Measurements from ENCODE around the gene GGCX.
"Not testable (repeated sequence)": the region's sequence is repeated elsewhere in the genome, so short reads cannot be mapped to it uniquely, and the experiment has no call there.

The GGCX gene

DNA sequence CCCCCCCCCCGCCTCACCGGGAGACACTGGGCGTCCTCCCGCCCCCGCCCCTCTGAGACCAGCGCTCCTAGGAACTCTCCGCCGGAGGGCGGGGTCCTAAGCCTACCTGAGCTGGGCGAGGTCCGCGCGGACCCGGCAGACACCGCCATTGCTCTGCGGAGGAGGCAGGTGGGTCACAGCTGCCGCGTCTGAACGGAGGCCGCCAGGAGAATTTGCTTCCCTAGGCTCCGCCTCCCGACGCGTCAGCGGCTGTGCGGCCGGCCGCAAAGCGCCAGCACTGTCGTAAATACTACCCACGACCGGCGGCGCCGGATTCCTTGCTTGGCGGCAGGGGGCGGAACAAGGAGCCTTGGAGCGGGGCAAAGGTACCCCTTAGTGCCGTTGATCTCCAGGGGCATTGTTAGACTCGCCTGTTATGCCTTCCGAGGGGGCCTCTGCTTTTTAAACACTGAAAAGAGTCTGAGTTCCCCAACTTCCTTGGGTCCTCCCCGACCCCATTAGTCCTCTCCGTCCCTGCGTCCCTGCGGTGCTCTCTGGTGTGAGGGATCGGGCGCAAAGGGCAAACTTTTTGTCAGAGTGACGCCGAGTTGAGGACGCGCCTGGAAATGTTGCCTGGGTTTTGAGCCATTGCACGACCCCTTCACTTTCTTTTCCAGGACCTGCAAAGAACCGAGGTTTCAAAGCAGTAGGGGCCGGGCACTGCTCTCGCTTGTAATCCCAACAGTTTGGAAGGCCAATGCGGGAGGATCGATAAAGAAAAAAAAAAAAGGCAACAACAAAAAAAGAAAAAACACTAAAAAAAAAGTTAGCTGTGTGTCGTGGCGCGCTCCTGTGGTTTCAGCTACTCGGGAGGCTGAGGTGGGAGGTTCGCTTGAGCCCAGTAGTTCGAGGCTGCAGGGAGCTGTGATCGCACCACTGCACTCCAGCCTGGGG lies at the start of gene GGCX:
GGCX (minus strand) TSS at position 214 of the 933 bp plus-strand sequence; CDS start at position 149, 65 bp downstream.
- DNase-seq (ENCODE audit: low read depth, low spot score): peak; percentile 89

DNA sequence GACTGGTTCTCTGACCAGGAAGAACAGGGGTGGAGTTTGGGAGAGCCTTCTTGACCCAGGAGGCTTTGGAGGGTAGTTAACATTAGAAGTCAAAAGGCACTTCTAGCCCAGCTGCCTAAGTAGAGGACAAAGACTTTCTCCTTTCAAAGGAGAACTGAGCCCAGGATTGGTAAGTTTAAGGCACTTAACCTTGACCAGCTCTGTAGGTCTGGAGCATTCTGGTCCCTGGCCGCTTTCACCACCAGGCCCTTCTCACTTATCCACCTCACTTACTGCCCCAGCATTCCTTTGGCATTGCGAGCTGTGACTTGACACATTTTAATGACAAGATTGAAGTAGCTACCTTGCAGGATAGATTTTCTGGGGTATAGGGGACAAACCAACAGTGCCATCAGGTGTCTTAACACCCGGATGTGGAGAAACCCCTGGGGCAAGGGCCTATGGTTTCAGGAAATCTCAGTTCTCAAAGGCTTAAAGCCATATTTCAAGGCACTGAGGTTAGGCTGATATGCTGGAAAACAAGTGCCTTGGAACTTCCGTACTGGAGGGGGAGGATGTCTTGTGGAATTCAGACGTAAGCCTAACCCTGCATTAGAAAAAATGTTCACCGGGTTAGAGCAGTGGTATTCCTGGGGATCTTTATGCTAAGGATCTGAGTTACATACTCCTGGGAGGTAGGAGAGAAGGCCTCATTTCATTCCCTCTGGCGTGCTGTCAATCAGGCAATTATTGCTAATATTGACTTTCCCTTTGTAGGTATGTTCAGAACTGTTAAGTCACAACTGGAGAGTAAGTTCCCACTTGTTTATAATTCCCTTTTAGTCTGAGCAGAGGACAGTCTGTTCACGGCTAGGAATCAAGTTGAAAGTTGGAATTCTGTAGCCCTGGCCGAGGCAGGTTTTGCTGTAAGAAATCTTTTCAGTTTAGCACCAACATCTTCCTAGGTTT lies 46.2 kb upstream of the GGCX start:
- DNase-seq (ENCODE audit: low read depth, low spot score): no peak

DNA sequence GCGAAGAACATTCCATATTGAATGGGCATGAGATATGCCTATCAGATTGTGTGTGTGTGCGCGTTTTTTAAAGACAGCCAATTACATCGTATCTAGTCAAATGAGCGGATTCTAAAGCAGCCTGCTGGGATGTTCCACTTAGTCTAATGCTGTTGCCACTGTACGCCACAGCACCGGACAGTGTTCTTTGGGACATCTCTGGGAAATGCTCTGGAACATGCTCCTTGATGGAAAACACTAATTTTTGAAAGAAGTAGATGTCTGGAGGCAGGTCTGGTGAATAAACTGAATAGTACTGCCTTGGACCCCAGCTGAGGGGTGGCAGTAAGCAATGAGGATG lies 44.8 kb upstream of the GGCX start:
- DNase-seq (ENCODE audit: low read depth, low spot score): no peak

DNA sequence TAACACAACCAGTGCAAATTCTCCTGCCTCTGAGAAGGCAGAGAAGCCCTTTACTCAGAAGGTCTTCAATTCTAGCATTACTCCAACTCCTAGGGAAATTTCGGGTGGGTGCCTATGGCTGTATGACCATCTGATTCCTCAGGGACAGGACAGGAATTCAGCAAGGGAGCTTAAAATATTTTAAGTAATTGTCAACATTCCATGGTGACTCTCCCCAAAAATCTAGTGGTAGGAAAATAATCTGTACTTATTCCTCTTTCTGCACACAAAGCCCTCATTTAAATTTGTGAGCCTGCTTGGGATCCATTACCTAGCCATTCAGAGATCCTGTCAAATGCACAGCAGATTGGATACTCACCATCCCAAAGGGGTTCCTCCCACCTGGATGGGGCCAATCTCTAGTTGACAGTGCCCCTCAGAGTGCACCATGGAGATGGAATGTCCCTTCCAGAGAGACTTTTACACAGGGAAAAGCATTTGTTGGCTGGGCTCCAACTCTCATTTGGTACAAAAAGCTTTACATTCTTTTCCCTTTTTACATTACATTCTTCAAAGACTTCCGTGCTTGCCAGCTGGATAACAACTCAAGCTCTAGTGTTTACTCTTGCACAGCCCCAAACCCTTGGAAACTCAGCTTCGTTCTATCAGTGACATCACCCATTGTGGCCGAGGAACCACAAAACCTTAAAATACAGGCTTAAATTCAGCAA lies 44.3 kb upstream of the GGCX start:
- no peak for DNase-seq (ENCODE audit: low read depth, low spot score)

DNA sequence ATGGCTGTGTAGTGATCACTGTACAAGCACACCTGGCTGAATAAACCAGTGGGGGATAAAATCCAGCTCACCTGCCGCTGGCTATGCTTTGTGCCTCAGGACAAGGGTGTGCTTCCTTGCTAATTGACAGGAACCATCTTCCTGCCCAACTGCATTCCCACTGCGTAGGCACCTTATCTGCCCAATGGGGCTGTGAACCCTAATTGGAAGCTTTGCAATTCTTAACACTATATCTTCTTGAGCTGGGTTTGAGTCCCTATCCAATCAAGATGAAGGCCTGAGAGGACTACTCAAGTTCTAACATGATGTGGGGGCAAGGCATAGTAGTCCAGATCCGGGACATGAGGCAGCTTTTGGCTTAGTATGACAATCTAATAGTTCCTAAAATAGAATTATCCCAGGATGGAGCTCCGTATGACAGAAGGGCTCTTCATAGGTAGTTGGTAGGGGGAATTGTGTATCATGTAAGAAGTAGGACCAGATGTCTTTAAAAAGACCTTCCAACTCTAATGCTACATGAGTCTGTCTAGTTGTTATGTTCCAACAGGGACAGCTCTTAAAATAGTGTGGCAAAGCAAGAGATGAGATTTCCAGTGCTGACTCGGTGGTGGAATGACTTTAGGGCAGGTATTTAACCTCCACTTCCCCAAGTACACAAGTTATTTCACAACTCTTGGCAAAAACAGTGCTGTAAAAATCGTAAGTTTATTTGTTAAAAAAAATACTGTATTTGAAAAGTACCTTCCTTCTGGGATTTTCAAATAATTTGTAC lies 43.5 kb upstream of the GGCX start:
- no peak for DNase-seq (ENCODE audit: low read depth, low spot score)

DNA sequence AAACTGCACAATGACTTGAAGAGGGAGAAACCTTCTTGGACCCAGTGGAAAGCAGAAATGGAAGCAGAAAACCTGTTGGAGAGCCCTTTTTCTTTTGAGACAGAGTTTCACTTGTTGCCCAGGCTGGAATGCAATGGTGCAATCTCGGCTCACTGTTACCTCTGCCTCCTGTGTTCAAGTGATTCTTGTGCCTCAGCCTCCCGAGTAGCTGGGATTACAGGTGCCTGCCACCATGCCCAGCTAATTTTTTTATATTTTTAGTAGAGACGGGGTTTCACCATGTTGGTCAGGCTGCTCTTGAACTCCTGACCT lies 42.8 kb upstream of the GGCX start:
- not testable (repeated sequence) for DNase-seq (ENCODE audit: low read depth, low spot score)

DNA sequence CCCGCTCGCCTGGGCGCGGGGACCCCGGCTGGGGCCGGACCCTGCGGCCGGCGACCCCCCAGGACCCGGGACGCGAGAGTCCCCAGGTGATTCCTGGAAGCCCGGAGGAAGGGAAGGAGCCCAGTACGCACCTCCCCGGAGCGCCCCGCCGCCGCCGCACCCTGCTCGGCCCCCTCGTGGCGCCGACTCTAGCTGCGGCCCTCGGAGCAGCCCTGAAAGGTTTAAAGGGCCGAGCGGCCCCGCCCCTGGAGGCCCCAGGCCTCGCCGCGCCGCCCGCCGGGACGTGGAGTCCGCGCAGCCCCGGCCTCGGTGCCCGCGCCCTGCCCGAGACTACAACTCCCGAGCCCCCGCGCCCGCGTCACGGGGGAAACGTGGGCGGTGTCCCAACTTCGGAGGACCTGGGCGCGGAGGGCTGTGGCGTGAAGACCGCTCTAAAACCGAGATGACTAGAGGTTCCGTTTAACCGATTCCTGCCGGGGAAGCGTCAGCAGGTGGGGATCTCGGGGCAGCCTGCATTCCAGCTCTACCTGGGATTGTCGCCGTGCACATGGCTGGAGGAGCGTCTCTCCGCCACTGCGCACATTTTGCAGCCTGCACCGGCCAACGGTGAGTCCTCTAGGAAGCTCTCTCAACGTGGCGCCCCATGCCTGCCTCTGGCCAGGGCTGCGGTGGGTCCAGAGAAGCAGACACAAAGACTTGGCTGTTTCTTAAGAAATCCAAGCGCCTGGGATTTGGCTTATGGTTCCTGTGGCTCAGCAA lies 41.4 kb upstream of the GGCX start, which contains the start of gene TMEM150A:
TMEM150A (minus strand) TSS at position 223 of the 759 bp plus-strand sequence. CDS start 750 bp downstream, outside the sequence.
- peak; percentile 76 for DNase-seq (ENCODE audit: low read depth, low spot score)

DNA sequence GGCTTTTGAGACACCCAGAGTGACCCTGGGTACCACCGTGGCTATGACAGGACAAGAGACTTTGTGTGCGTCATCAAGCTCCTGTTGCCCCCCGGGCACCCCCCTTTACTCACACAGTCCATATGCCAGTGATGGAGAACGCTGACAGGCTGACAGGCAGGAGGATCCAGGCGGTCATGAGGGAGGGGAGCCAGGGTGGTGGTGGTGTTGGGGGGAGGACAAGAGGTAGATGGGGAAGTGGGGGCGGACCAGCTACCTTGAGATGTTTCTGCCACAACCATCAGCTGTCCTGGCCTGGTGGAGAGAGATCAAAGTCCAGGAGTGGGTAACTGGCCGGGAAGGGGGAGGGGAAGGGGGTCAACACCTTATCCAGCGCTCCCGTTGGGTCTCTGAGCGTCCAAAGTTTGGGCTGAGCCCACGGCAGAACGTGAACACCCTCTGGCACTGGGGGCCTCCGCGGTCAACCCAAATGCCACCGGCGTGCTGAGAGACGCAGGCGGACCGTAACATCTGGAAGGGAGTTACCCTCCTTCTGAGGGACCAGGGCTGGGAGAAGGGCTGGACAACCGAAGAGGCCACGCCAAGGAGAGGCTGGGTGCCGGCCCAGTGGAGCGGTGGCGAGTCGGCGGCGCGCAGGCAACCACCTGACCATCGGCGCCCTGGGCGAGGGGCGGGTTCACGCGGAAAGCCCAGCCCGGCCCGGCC lies 40.6 kb upstream of the GGCX start:
- DNase-seq (ENCODE audit: low read depth, low spot score): no peak

DNA sequence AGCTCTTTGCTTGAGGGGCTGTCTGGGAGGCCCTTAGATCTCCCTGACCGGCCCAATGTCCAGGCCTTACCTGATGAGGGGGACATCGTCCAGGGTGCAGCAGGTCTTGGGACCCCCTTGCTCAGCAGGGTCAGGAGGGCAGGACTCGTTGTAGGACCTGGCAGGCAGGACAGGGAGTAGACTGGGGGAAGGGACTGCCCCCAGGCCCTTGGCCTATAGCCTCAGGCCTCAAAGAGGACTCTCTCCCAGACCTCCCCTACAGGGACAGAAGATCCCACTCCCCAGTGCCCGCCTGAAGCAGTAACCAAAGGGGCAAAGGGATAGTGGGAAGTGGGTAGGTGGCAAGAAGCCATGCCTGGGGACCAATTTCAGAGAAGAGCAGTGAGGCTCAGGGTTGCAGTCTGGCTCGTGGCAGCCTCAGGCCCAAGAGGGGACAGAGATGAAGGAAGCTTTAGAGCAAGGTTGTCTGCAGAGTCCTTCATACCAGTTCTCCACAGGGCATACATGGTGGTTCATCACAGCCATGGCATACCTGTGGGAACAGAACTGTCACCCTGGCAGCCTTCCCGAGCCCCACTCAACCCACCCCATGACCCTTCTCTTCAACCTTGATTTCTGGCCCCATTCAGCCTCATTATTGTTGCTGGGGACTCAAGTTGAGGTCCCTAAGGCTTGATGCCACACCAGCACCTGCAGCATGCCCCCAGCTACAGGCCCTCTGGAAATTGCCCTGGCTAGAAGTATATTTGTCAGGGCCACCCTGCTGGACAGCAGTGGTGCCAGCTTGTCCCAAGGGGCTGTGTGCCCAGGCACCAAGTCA lies 39.9 kb upstream of the GGCX start:
- no peak for DNase-seq (ENCODE audit: low read depth, low spot score)

DNA sequence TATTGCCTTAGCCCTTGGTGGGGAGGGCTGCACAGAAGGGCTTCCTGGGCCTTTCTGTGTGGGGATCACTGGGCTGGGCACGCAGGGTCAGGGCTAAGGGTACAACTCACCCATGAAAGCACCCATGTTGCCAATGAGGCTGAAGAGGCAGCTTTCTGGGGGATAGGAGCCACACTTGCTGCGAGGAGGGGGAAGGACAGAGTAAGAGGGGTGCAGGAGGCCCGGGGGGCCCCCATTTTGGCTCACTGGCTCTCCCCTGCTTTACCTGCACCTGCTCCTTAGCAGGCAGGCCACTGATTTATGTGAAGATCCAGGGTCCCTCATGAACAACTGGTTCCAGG lies 38.9 kb upstream of the GGCX start:
- DNase-seq (ENCODE audit: low read depth, low spot score): no peak

DNA sequence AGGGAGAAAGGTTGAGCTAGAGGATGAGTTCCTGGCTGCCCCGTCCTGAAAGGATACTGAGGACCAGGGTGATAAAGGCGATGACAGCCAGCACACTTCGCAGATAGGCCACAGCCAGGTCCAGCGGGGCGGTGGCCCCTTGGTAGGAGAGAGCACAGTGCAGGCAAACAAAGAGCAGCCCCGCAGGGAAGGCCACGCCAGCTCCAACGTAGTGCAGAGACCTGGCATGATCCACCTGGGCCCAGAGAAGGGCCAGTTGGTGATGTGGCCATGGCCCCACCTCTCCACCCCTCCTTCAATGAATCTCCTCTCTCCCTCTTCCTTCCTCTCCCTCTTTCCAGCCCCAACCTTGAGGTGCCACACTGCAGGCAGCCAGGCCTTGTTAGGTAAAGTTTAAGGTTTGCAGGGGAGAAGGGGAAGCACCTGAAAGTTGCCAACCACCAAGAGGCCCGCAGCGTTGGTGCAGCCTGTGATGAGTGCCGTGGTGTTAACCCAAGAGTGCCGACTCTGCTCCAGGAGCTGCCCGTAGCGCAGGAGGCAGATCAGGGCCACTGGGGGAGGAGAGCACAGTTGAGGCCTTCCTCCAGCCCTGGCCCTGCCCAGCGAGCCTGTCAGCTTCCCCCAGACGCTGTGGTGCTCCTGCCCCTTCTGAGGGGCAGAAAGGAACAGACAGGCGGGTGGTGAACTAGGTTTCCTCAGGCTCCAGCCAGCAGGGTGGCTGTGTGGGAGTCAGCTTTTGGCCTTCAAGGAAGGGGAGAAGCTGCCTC lies 38.4 kb upstream of the GGCX start:
- DNase-seq (ENCODE audit: low read depth, low spot score): no peak

DNA sequence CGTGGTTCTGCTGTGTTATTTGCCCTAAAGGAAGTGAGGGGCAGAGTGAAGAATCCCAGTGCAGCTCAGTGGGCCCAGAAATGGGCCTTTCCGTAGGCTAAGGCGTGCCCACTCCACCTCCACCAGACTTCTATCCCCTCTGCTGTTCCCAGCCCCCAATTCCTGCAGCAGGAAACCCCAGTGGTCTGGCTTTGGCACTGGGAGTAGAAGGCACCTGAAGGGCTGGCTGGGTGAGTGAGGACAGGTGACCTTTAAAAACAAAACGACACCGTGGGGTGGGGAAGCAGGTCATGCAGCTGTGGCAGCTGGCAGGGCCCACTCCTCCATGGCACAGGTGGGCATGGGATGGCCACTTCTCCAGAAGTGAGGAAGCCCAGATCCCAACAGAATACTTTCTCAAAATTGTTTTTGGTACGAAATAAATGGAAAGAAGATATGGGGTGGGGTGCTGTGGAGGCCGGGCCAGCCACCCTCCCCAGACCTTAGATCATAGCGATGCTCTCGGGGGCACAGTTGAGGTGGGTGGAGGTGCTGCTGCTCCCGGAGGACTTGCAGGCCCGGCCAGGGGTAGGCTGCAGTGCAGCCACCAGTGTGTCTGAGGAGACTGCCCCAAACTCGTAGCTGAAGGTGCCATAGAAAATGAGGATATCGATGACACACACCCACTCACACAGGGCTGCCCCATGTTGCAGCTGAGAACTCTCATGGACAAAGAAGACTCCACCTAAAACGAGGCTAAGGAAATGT lies 37.5 kb upstream of the GGCX start:
- no peak for DNase-seq (ENCODE audit: low read depth, low spot score)

DNA sequence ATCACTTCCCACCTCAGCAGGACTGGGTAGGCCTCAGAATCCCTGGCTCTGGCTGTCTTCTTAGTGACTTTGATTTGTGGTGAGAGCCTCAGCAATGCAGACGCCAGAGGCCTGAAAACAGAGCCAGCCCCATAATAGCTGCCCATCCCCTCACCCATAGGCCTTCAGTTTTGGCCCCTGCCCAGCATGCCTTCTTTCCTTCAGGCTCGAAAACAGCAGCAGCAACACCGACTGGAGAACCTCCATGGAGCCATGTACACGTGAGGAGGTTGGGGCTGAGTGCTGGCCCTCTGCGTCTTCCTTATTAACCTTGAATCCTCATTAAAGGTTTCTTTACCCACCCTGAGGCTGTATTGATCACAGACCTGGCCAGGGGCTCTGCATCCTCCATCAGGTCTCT lies 35.9 kb upstream of the GGCX start:
- no peak for DNase-seq (ENCODE audit: low read depth, low spot score)

DNA sequence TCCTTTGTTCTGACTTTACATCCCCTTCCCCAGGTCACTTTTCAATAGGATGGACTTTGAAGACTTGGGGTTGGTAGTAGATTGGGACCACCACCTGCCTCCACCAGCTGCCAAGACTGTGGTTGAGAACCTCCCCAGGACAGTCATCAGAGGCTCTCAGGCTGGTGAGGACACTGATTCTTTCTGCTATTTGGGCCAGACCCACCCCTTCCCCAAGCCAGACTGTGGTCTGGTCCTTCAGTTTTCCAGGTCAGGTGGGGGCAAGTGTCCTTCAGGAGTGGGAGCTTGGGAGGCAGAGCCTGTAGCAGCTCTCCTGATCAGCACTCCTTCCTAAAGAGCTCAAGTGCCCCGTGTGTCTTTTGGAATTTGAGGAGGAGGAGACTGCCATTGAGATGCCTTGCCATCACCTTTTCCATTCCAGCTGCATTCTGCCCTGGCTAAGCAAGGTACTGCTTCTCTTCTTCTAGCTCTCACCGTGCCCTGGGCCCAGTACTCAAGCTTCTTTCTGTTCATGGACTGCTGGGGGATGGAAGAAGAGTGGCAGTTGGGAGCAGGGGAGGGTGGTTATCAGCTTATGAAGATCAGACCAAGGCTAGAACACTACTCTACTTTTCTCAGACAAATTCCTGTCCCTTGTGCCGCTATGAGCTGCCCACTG lies 35.3 kb upstream of the GGCX start:
- DNase-seq (ENCODE audit: low read depth, low spot score): no peak

DNA sequence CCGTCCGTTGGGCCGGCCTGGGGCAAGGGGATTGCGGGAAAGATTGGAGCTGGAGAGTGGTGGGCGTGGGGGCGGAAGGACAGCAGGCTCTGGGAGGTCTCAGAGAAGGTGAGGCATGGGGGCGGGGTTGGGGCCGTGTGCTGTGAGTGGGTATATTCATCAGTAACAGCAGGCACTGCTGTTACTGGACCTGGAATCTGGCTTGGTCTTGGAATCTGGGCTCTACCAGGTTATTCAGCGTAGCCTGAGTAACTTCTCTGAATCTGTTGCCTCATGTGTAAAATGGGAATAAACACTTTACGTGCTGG lies 34.7 kb upstream of the GGCX start:
- no peak for DNase-seq (ENCODE audit: low read depth, low spot score)

DNA sequence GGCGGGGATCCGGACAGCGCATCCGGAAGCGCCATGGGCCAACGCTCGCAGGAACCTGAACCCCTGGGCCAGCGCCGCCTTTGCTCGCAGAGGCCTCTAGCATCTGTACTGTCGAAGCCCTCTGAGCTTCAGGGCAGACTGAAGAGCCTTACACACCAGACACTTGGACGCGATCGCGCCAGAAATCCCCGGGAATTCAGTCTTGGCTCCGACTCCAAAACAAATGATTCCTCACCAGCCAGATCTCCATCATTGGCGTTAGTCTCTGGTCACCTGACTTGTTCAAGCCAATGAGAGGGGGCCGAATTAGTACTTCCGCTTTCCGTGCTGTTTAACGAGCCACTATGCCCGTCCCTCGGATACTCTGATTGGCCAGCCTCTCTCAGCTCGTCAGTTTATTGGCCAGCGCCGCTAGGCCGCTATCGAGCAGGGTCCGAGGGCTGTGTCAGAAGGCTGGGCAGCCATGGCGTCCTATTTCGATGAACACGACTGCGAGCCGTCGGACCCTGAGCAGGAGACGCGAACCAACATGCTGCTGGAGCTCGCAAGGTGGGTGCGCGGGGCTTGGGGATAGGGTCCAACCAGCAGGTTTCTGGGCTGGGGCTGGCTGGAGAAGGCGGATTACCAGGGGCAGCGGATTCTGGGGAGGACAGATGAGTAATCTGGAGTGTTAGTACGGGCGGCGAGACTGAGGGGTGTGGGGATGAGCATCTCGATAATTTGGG lies 34.2 kb upstream of the GGCX start, which contains the start of gene RNF181:
RNF181 (plus strand) TSS at position 445 of the 725 bp plus-strand sequence; CDS start at position 464, 19 bp downstream.
- peak; percentile 74 for DNase-seq (ENCODE audit: low read depth, low spot score)
